GM12878 (cell line): ENCODE data around the gene KDF1. TPM values are rescaled to one million over a fixed set of nuclear protein-coding genes. Genes with fewer than 3 reads are reported as not detected.

ENCODE experiments used
- ATAC-seq: fragments of 200-7000 bp; cut with Tn5 transposase; 3 replicates; pipeline ENCODE4 v1.9.1; 2020; ENCODE audit warnings: mild to moderate bottlenecking, moderate library complexity
- BruUV-seq: library from RNA; stranded (reverse); fragments of 400-500 nt; replicated peaks from 2 replicates; lab custom pipeline; 2021; lab: Mats Ljungman, UMichigan
- CTCF ChIA-PET: fragments of 300-600 bp; sonication (Branson Sonifier 250); formaldehyde crosslinking; extraction: SDS; loops from one replicate; lab custom pipeline; 2021; ENCODE audit warnings: inconsistent platforms; lab: Yijun Ruan, JAX
- POLR2A ChIA-PET: fragments of 350-600 bp; formaldehyde crosslinking; extraction: SDS; loops from one replicate; lab custom pipeline; 2021; ENCODE audit warnings: inconsistent platforms; lab: Charles Lee
- RAD21 ChIA-PET: fragments of 300-600 bp; sonication (Branson Sonifier 250); formaldehyde crosslinking; loops from one replicate; lab custom pipeline; 2023; ENCODE audit warnings: antibody characterized with exemption; ENCODE audit not compliant: unreplicated experiment; lab: Charles Lee
- SMC1A ChIA-PET: fragments of 300-600 bp; sonication (Branson Sonifier 250); formaldehyde crosslinking; loops from one replicate; lab custom pipeline; 2023; ENCODE audit not compliant: unreplicated experiment, uncharacterized antibody; lab: Charles Lee
- DNase-seq: peaks from one replicate; pipeline ENCODE4 v3.0.0-alpha.2; 2011; ENCODE audit warnings: low read depth, low spot score
- FAIRE-seq: peaks from 3 replicates; lab custom pipeline; 2011; peaks lifted over from hg19 to GRCh38; lab: Jason Lieb, UNC
- H2AFZ ChIP-seq: 2 replicates; pipeline ENCODE4 v1.6.0; 2011; ENCODE audit warnings: low read depth, low read length, control low read depth; ENCODE audit not compliant: control insufficient read depth
- H3K27ac ChIP-seq: 2 replicates; pipeline ENCODE4 v1.5.1; 2011; ENCODE audit warnings: control low read depth; ENCODE audit not compliant: control insufficient read depth, insufficient read depth
- H3K27me3 ChIP-seq, 2 experiments: replicated peaks in 1 of 2; 2 replicates each; pipeline versions ENCODE4 v1.6.0 to v1.6.1; 2011; ENCODE audit warnings: low read length in 1 of 2; ENCODE audit not compliant: control insufficient read depth in 2 of 2, insufficient read depth in 2 of 2
- H3K36me3 ChIP-seq, 2 experiments: 2 replicates each; pipeline ENCODE4 v1.5.1; 2011; ENCODE audit warnings: low read length in 1 of 2; ENCODE audit not compliant: control insufficient read depth in 2 of 2, insufficient read depth in 2 of 2
- H3K4me1 ChIP-seq: 2 replicates; pipeline ENCODE4 v1.6.1; 2011; ENCODE audit warnings: mild to moderate bottlenecking, low read length, moderate library complexity, mixed read lengths; ENCODE audit not compliant: control insufficient read depth, insufficient read depth
- H3K4me2 ChIP-seq: 2 replicates; pipeline ENCODE4 v1.6.0; 2011; ENCODE audit warnings: control low read depth; ENCODE audit not compliant: control insufficient read depth, insufficient read depth
- H3K4me3 ChIP-seq: fragments of 200-600 bp; sonication (generic); 2 replicates; pipeline ENCODE4 v1.5.1; 2016
- H3K79me2 ChIP-seq: 2 replicates; pipeline ENCODE4 v1.6.0; 2011; ENCODE audit warnings: low read length; ENCODE audit not compliant: control insufficient read depth, insufficient read depth
- H3K9ac ChIP-seq: 2 replicates; pipeline ENCODE4 v1.8.0; 2011; ENCODE audit warnings: low read length, control low read depth, mixed read lengths; ENCODE audit not compliant: control insufficient read depth, insufficient read depth
- H3K9me3 ChIP-seq: replicated peaks from 3 replicates; pipeline ENCODE4 v1.5.1; 2011; ENCODE audit warnings: mild to moderate bottlenecking, low read length; ENCODE audit not compliant: control insufficient read depth, insufficient read depth
- H4K20me1 ChIP-seq: 2 replicates; pipeline ENCODE4 v1.6.0; 2011; ENCODE audit not compliant: control insufficient read depth, insufficient read depth
- CEBPB ChIP-seq, 2 experiments: fragments of 150-350 bp in 1 of 2; IDR thresholded peaks; 2 replicates each; pipeline ENCODE4 v1.6.1; 2012 to 2014; ENCODE audit warnings: low read depth in 2 of 2, low read length in 2 of 2, borderline replicate concordance in 1 of 2, inconsistent platforms in 1 of 2
- CREM ChIP-seq: IDR thresholded peaks from 2 replicates; pipeline ENCODE4 v1.6.1; 2014; ENCODE audit warnings: antibody characterized with exemption, low read depth
- DPF2 ChIP-seq: fragments of 450-650 bp; IDR thresholded peaks from 2 replicates; pipeline ENCODE4 v1.6.1; 2017; ENCODE audit warnings: mild to moderate bottlenecking
- HCFC1 ChIP-seq: fragments of 150-350 bp; IDR thresholded peaks from 2 replicates; pipeline ENCODE4 v1.6.1; 2014; ENCODE audit warnings: low read length
- HDGF ChIP-seq: fragments of 450-650 bp; IDR thresholded peaks from 2 replicates; pipeline ENCODE4 v1.6.1; 2016; ENCODE audit warnings: antibody characterized with exemption
- POLR2A ChIP-seq: IDR thresholded peaks from 2 replicates; pipeline ENCODE4 v1.6.1; 2011; ENCODE audit warnings: low read depth, mild to moderate bottlenecking, low read length
- RBBP5 ChIP-seq: fragments of 200-600 bp; sonication (generic); conservative IDR thresholded peaks from 2 replicates; pipeline ENCODE4 v1.6.1; 2016
- SIN3A ChIP-seq: IDR thresholded peaks from 2 replicates; pipeline ENCODE4 v1.6.1; 2012; ENCODE audit warnings: low read depth, low read length, improper control_type of control experiment
- SREBF2 ChIP-seq: IDR thresholded peaks from 2 replicates; pipeline ENCODE4 v1.6.1; 2012; ENCODE audit warnings: mild to moderate bottlenecking, low read length
- SUZ12 ChIP-seq: fragments of 200-600 bp; sonication (generic); IDR thresholded peaks from one replicate; pipeline ENCODE4 v1.6.1; 2018; ENCODE audit warnings: antibody characterized with exemption, mild to moderate bottlenecking; ENCODE audit not compliant: unreplicated experiment
- ZNF274 ChIP-seq: IDR thresholded peaks from one replicate; pipeline ENCODE4 v1.8.0; 2011; ENCODE audit not compliant: insufficient read length, insufficient read depth
- WGBS: methylation state at CpG from one replicate; pipeline ENCODE4 v1.1.6; 2016; ENCODE audit warnings: low lambda C conversion rate; ENCODE audit not compliant: insufficient replicate concordance, insufficient coverage; ENCODE audit errors: missing lambda C conversion rate; 5-methylcytosine and 5-hydroxymethylcytosine counted together
- in situ Hi-C: fragments of 300-500 bp; cut with MboI; formaldehyde crosslinking; loops from 9 replicates; pipeline ENCODE4 v1.14.3; 2018; ENCODE audit warnings: mixed read lengths
- intact Hi-C: fragments of 100-400 bp; cut with micrococcal nuclease; formaldehyde crosslinking; loops from one replicate; pipeline ENCODE4 v1.14.2; 2022; ENCODE audit not compliant: unreplicated experiment
- polyA plus RNA-seq, 11 experiments: library from polyadenylated mRNA; depleted of rRNA in 4 of 11; unstranded in 6 of 11; stranded (reverse) in 5 of 11; fragments of >200 nt; fragmentation: Nextera tagmentation in 4 of 11; fragmentation: Illumina TruSeq in 1 of 11; extraction: Ambion mirVana in 4 of 11; extraction: Trizol in 1 of 11; gene quantifications; 1 replicate in 1 of 11; 2 replicates in 10 of 11; pipeline versions ENCODE4 v1.2.1 to v1.2.3, GENCODE V29; 2011 to 2016; ENCODE audit warnings: inconsistent platforms in 2 of 11, missing spikeins in 2 of 11, low read depth in 1 of 11
- total RNA-seq, 4 experiments: library from RNA; depleted of rRNA in 3 of 4; stranded (reverse); fragments of >200 nt in 3 of 4; fragmentation: Illumina TruSeq in 1 of 4; extraction: Trizol in 1 of 4; gene quantifications; 2 replicates each; pipeline versions ENCODE4 v1.2.1 to v1.2.3, GENCODE V29; 2013 to 2021
- TF ChIP-seq, protein P1 (sequence below): fragments of 450-650 bp; formaldehyde crosslinking; IDR thresholded peaks from 2 replicates; pipeline ENCODE4 v1.4.0; 2022; ENCODE audit warnings: mild to moderate bottlenecking, moderate library complexity
- TF ChIP-seq, protein P2 (sequence below): fragments of 450-650 bp; IDR thresholded peaks from 2 replicates; pipeline ENCODE4 v1.6.1; 2014; ENCODE audit warnings: mild to moderate bottlenecking
- TF ChIP-seq, protein P3 (sequence below): fragments of 450-650 bp; IDR thresholded peaks from 2 replicates; pipeline ENCODE4 v1.6.1; 2017; ENCODE audit warnings: low read depth, mild to moderate bottlenecking, moderate library complexity
- TF ChIP-seq, protein P4 (sequence below): IDR thresholded peaks from 2 replicates; pipeline ENCODE4 v1.6.1; 2012; ENCODE audit warnings: low read length, inconsistent platforms
- TF ChIP-seq, protein P5 (sequence below): IDR thresholded peaks from 2 replicates; pipeline ENCODE4 v1.6.1; 2011; ENCODE audit warnings: borderline replicate concordance, low read depth, mild to moderate bottlenecking, moderate library complexity, mixed read lengths, low read length; ENCODE audit not compliant: insufficient read depth; ENCODE audit errors: extremely low read length

The KDF1 gene
- total and polyA plus RNA-seq, 10 of the 15 experiments (the other 5 are each of a cell fraction or from before 2014, with no cell fraction given), result 0.03 to 0.13 (median 0.04) TPM; not detected in 7

DNA sequence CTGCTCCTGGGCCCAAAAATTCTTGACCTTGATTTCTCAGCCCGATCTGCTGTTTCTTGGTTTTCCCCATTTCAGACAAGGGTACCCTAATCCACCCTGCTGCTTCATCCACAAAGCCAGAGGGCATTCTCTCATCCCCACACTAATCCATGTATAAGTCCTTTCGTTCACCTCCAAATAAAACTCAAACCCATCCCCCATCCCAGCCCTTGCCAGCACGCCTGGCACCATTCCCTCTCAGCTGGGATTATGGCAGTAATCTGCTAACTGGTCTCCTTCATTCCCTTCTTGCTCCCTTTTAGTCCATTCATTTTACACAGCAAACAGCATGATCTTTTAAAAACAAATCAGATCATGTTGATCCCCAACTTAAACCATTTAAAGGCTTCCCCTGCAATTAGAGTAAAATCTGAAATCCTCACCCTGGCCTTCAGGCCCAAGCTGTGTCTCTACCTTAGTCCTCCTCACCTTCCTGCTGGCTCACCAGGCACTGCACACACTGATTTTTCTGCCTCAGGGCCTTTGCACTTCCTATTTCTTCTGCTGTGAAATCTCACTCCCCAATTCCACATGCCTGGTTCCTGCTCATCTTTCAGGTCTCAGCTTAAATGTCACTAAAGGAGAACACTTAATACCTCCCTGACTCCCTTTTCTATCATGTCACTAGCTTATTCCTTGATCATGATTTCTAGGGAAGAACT is 21.0 kb upstream of the KDF1 start (continued):
- TF ChIP-seq, protein P1, sequence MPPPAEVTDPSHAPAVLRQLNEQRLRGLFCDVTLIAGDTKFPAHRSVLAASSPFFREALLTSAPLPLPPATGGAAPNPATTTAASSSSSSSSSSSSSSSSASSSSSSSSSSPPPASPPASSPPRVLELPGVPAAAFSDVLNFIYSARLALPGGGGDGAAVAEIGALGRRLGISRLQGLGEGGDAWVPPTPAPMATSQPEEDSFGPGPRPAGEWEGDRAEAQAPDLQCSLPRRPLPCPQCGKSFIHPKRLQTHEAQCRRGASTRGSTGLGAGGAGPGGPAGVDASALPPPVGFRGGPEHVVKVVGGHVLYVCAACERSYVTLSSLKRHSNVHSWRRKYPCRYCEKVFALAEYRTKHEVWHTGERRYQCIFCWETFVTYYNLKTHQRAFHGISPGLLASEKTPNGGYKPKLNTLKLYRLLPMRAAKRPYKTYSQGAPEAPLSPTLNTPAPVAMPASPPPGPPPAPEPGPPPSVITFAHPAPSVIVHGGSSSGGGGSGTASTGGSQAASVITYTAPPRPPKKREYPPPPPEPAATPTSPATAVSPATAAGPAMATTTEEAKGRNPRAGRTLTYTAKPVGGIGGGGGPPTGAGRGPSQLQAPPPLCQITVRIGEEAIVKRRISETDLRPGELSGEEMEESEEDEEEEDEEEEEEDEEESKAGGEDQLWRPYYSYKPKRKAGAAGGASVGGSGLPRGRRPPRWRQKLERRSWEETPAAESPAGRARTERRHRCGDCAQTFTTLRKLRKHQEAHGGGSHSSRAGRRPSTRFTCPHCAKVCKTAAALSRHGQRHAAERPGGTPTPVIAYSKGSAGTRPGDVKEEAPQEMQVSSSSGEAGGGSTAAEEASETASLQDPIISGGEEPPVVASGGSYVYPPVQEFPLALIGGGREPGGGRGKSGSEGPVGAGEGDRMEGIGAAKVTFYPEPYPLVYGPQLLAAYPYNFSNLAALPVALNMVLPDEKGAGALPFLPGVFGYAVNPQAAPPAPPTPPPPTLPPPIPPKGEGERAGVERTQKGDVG (CRISPR knock-in tag), result no peak
- TF ChIP-seq DPF2, result no peak
- no peak for TF ChIP-seq SIN3A
- no peak for TF ChIP-seq CREM
- TF ChIP-seq HDGF, result no peak
- TF ChIP-seq HCFC1, result no peak

DNA sequence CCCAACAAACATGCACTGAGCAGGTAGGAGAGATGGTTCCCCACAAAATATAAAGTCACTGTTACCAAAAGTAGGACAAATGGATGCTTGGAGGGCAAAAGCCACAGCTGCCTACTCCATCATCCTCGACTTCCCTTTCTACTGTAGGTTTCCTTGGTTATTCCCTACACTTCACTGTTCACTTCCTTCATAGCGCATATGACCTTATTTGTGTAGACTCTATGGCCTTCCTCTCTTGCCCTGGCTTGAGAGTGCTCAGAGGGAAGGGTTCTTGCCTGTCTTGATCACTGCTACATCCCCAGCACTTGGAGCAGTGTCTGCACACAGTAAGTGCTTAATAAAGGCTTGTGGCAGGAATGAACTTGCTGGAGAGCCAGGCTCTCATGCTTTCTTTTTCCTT is 18.6 kb upstream of the KDF1 start:
- Histone ChIP-seq H3K4me3 (no peak overlapping the region), H3K9me3 (no peaks in the 10 kb centered on the region), H3K79me2 (no peaks in the 10 kb centered on the region), H3K27me3 (0 out of 4 replicates have a peak, but pooled peaks cover 0 to 2% of the 10 kb centered on the region in 2 experiments), H3K4me2 (no peak overlapping the region), H2AFZ (no peak overlapping the region), H3K4me1 (no peaks in the 10 kb centered on the region), H3K36me3 (no peaks in the 10 kb centered on the region), H3K9ac (no peak overlapping the region), H4K20me1 (no peaks in the 10 kb centered on the region), H3K27ac (no peak overlapping the region)
- in situ Hi-C loops (no loop called here), intact Hi-C loops (no loop called here)
- BruUV-seq, result no TSS peak
- ChIA-PET POLR2A (interaction anchor here (0.6 kb wide), 1 partner anchor 761 kb away, joined by 3 read pairs; no protein-coding TSS in a partner anchor), RAD21 (no interaction called here), SMC1A (no interaction called here), CTCF (no interaction called here)
- FAIRE-seq (no peak), ATAC-seq (no peak), DNase-seq (no peak)
- WGBS, result 50% methylated on average over 2 of the region's 2 CpGs
- no peak for TF ChIP-seq CEBPB (IDR thresholded peaks at IDR 0.05; ENCODE audit: borderline replicate concordance in 1 of 2, low read depth in 2 of 2, low read length in 2 of 2)
- TF ChIP-seq, protein P2, sequence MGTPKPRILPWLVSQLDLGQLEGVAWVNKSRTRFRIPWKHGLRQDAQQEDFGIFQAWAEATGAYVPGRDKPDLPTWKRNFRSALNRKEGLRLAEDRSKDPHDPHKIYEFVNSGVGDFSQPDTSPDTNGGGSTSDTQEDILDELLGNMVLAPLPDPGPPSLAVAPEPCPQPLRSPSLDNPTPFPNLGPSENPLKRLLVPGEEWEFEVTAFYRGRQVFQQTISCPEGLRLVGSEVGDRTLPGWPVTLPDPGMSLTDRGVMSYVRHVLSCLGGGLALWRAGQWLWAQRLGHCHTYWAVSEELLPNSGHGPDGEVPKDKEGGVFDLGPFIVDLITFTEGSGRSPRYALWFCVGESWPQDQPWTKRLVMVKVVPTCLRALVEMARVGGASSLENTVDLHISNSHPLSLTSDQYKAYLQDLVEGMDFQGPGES, result no peak
- TF ChIP-seq SREBF2, result no peak
- TF ChIP-seq RBBP5, result no peak
- TF ChIP-seq, protein P3, sequence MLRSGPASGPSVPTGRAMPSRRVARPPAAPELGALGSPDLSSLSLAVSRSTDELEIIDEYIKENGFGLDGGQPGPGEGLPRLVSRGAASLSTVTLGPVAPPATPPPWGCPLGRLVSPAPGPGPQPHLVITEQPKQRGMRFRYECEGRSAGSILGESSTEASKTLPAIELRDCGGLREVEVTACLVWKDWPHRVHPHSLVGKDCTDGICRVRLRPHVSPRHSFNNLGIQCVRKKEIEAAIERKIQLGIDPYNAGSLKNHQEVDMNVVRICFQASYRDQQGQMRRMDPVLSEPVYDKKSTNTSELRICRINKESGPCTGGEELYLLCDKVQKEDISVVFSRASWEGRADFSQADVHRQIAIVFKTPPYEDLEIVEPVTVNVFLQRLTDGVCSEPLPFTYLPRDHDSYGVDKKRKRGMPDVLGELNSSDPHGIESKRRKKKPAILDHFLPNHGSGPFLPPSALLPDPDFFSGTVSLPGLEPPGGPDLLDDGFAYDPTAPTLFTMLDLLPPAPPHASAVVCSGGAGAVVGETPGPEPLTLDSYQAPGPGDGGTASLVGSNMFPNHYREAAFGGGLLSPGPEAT, result no peak
- no peak for TF ChIP-seq POLR2A
- TF ChIP-seq, protein P4, sequence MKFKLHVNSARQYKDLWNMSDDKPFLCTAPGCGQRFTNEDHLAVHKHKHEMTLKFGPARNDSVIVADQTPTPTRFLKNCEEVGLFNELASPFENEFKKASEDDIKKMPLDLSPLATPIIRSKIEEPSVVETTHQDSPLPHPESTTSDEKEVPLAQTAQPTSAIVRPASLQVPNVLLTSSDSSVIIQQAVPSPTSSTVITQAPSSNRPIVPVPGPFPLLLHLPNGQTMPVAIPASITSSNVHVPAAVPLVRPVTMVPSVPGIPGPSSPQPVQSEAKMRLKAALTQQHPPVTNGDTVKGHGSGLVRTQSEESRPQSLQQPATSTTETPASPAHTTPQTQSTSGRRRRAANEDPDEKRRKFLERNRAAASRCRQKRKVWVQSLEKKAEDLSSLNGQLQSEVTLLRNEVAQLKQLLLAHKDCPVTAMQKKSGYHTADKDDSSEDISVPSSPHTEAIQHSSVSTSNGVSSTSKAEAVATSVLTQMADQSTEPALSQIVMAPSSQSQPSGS, result no peak
- no peak for TF ChIP-seq SUZ12
- TF ChIP-seq, protein P5, sequence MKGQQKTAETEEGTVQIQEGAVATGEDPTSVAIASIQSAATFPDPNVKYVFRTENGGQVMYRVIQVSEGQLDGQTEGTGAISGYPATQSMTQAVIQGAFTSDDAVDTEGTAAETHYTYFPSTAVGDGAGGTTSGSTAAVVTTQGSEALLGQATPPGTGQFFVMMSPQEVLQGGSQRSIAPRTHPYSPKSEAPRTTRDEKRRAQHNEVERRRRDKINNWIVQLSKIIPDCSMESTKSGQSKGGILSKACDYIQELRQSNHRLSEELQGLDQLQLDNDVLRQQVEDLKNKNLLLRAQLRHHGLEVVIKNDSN, result no peak
- TF ChIP-seq ZNF274, result no peak
